Glomerular visceral epithelial cell (primary cell): ENCODE measurements around the gene PIP4K2A.
A peak's percentile ranks its signal among the peaks of the same experiment; 100 is the strongest.

Source experiments
- DNase-seq: peaks from one replicate; pipeline ENCODE4 v3.0.0-alpha.2; 2016; ENCODE audit errors: extremely low spot score

Gene PIP4K2A

GRCh38 chr10:22599048-22599561 is 115.3 kb downstream of the PIP4K2A start:
- peak; percentile 63 for DNase-seq

GRCh38 chr10:22598478-22598877 is 115.9 kb downstream of the PIP4K2A start:
- no peak for DNase-seq

- peak; percentile 25 for DNase-seq
These were observed 117.2 kb downstream of the PIP4K2A start for GRCh38 chr10:22597138-22597537.

GRCh38 chr10:22593636-22594198 is 120.7 kb downstream of the PIP4K2A start:
- DNase-seq: no peak

- no peak for DNase-seq
These were observed 121.4 kb downstream of the PIP4K2A start for GRCh38 chr10:22593026-22593425.

- no peak for DNase-seq
These were observed 124.4 kb downstream of the PIP4K2A start for GRCh38 chr10:22589851-22590514.

GRCh38 chr10:22588462-22588861 is 125.9 kb downstream of the PIP4K2A start:
- no peak for DNase-seq

- no peak for DNase-seq
These were observed 130.7 kb downstream of the PIP4K2A start for GRCh38 chr10:22583683-22584082.

- DNase-seq: no peak
These were observed 132.9 kb downstream of the PIP4K2A start for GRCh38 chr10:22581461-22581860.

- no peak for DNase-seq
These were observed 133.7 kb downstream of the PIP4K2A start for GRCh38 chr10:22580711-22581110.

- no peak for DNase-seq
These were observed 134.6 kb downstream of the PIP4K2A start for GRCh38 chr10:22579826-22580225.

GRCh38 chr10:22573820-22574569 is 140.4 kb downstream of the PIP4K2A start:
- peak; percentile 27 for DNase-seq

GRCh38 chr10:22570733-22571430 is 143.5 kb downstream of the PIP4K2A start:
- no peak for DNase-seq

- no peak for DNase-seq
These were observed 144.1 kb downstream of the PIP4K2A start for GRCh38 chr10:22570234-22570633.

GRCh38 chr10:22568928-22569327 is 145.4 kb downstream of the PIP4K2A start:
- no peak for DNase-seq

GRCh38 chr10:22564060-22564459 is 150.3 kb downstream of the PIP4K2A start:
- no peak for DNase-seq

GRCh38 chr10:22561909-22562308 is 152.5 kb downstream of the PIP4K2A start:
- DNase-seq: no peak

GRCh38 chr10:22560913-22561239 is 153.5 kb downstream of the PIP4K2A start:
- no peak for DNase-seq

- DNase-seq: no peak
These were observed 154.1 kb downstream of the PIP4K2A start for GRCh38 chr10:22560096-22560912.

GRCh38 chr10:22557321-22557720 is 157.1 kb downstream of the PIP4K2A start:
- no peak for DNase-seq

- no peak for DNase-seq
These were observed 157.6 kb downstream of the PIP4K2A start for GRCh38 chr10:22556774-22557173.
